Cardiac septum (tissue), 1 donor: Measurements from ENCODE around the gene PYGB. TPM values are rescaled to one million over a fixed set of nuclear protein-coding genes. Genes with fewer than 3 reads are reported as not detected.

Experiments
- DNase-seq: peaks from one replicate; pipeline ENCODE4 v3.0.0-alpha.2; 2020; ENCODE audit warnings: low spot score
- intact Hi-C: fragments of 100-400 bp; cut with DNase I; formaldehyde crosslinking; loops from one replicate; pipeline ENCODE4 v1.14.0; 2022
- total RNA-seq: library from RNA; stranded (reverse); fragmentation: NEBNext Ultra II Directional; extraction: Animal tissue kit (Norgen Biotek cat#: 25700); gene quantifications from one replicate; pipeline ENCODE4 v1.2.1, GENCODE V29; 2021
- donor health status: DM: no; HTN: no; CAD: no.

PYGB gene
- total RNA-seq, 1 donor from 2014 or later = 386 TPM

DNA sequence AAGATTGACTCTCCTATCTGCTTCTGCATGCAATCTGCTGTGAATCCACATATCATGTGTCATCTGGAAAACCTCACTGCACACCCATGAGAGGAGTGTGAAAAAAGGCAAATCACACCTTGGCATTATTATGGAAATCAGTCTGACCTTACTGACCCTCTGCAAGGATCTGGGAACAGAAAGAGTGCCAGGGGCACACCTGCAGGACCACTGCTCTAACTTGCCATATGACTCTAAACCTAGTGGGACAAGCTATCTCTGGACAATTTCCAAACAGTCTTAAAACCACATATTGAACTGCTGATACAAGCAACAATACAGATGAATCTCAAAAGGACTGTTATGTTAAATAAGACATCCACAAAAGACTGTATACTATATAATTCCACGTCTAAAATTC, 92.5 kb downstream of the PYGB start:
- intact Hi-C loops = no loop called here
- no peak for DNase-seq

- intact Hi-C loops = no loop called here
- DNase-seq = no peak
Observed at GRCh38 chr20:25341716-25342680, 94.1 kb downstream of the PYGB start.

- intact Hi-C loops = no loop called here
- no peak for DNase-seq
Observed at GRCh38 chr20:25344634-25345033, 96.7 kb downstream of the PYGB start.

GRCh38 chr20:25345721-25346120, 97.8 kb downstream of the PYGB start:
- intact Hi-C loops = no loop called here
- no peak for DNase-seq

DNA sequence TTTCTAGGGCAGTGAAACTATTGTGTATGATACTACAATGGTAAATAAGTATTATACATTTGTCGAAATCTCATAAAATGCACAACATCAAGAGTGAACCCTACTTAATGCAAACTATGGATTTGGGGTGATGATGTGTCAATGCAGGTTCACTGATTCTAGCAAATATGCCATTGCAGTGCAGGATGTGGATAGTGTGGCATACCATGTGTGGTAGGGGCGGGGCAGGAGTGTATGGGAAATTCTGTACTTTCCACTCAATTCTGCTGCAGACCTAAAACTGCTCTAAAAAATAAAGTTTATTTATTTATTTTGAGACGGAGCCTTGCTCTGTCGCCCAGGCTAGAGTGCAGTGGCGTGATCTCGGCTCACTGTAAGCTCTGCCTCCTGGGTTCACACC, 98.5 kb downstream of the PYGB start:
- intact Hi-C loops = no loop called here
- DNase-seq = no peak

Other genes with a start within 250 kb of the PYGB start
- 47.6 TPM for gene ACSS1, start 189.9 kb upstream of the PYGB start, total RNA-seq
- gene VSX1, start 165.9 kb upstream of the PYGB start, total RNA-seq = 0.54 TPM
- 102 TPM for gene ENTPD6, start 52.4 kb upstream of the PYGB start, total RNA-seq
- 35.8 TPM for gene ABHD12, start 142.8 kb downstream of the PYGB start, total RNA-seq
- gene GINS1, start 159.6 kb downstream of the PYGB start, total RNA-seq = 0.43 TPM